ENCODE results near the gene CCDC68.

Gene CCDC68

DNA sequence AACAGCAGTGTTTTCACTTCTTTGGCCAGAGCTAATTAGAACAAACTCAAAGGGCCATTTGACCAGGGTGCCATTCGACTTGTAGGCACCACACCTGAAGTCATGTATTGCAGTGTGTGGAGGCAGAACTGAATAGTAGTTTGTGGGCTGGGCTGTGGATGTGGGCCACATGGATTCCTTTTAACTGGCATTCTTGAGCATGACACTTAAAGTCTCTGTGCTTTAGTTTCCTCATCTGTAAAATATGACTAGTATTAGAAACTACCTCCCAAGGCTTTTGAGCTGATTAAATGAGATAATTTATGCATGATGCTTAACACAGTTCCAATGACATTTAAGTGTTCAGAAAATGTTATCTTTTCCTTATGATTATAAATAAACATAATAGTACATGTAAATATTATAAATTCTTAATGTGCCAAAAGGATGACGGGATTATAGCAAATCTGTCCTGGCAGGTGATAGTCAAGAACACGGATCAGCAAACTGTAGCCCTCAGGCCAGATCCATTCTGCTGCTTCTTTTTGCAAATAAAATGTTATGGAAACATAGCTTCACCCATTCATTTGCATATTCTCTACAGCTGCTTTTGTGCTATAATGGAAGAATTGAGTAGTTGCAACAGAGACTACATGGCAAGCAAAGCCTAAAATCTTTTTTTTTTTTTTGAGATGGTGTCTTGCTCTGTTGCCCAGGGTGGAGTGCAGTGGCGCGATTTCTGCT lies 36.3 kb upstream of the CCDC68 start:
- DNase-seq, result no peak
- H3K9ac ChIP-seq (ENCODE audit: low read length), result no peak overlapping the region
- no peaks in the 10 kb centered on the region for H3K9me3 ChIP-seq (replicated peaks; ENCODE audit: insufficient read depth, low read length)
- H3K4me3 ChIP-seq (ENCODE audit: low read length), result no peak overlapping the region
- no peaks in the 10 kb centered on the region for H3F3A ChIP-seq (ENCODE audit: insufficient read depth, low read length)
- H3K36me3 ChIP-seq (replicated peaks; ENCODE audit: insufficient read depth, low read length), result no peaks in the 10 kb centered on the region
- H3K27me3 ChIP-seq (replicated peaks; ENCODE audit: insufficient read depth, low read length), result no peaks in the 10 kb centered on the region
- no peak overlapping the region for H3K27ac ChIP-seq (ENCODE audit: low read length)
- no peaks in the 10 kb centered on the region for H4K20me1 ChIP-seq (ENCODE audit: insufficient read depth, low read length)
- no peaks in the 10 kb centered on the region for H3K79me2 ChIP-seq (ENCODE audit: low read length)
- no peak overlapping the region for H3K4me2 ChIP-seq (ENCODE audit: low read depth, low read length)
- H3K4me1 ChIP-seq (ENCODE audit: low read length), result no peaks in the 10 kb centered on the region
- H3K9me2 ChIP-seq (replicated peaks; ENCODE audit: insufficient read depth, low read length), result no peaks in the 10 kb centered on the region
- no peak overlapping the region for H2AFZ ChIP-seq (ENCODE audit: low read length)
- TF ChIP-seq EZH2 (optimal IDR thresholded peaks at IDR 0.05; ENCODE audit: low read depth, low read length) (no peak), EZH2phosphoT487 (IDR thresholded peaks at IDR 0.05; ENCODE audit: low read length) (no peak)
- TF ChIP-seq, protein P1, sequence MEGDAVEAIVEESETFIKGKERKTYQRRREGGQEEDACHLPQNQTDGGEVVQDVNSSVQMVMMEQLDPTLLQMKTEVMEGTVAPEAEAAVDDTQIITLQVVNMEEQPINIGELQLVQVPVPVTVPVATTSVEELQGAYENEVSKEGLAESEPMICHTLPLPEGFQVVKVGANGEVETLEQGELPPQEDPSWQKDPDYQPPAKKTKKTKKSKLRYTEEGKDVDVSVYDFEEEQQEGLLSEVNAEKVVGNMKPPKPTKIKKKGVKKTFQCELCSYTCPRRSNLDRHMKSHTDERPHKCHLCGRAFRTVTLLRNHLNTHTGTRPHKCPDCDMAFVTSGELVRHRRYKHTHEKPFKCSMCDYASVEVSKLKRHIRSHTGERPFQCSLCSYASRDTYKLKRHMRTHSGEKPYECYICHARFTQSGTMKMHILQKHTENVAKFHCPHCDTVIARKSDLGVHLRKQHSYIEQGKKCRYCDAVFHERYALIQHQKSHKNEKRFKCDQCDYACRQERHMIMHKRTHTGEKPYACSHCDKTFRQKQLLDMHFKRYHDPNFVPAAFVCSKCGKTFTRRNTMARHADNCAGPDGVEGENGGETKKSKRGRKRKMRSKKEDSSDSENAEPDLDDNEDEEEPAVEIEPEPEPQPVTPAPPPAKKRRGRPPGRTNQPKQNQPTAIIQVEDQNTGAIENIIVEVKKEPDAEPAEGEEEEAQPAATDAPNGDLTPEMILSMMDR (IDR thresholded peaks at IDR 0.05; ENCODE audit: low read length), result no peak

GRCh38 chr18:54991981-54992380 lies 32.7 kb upstream of the CCDC68 start:
- Histone ChIP-seq H4K20me1 (ENCODE audit: insufficient read depth, low read length) (no peaks in the 10 kb centered on the region), H3K9ac (ENCODE audit: low read length) (no peak overlapping the region), H3K9me3 (replicated peaks; ENCODE audit: insufficient read depth, low read length) (no peaks in the 10 kb centered on the region), H3K9me2 (replicated peaks; ENCODE audit: insufficient read depth, low read length) (no peaks in the 10 kb centered on the region), H3K36me3 (replicated peaks; ENCODE audit: insufficient read depth, low read length) (no peaks in the 10 kb centered on the region), H3F3A (ENCODE audit: insufficient read depth, low read length) (no peaks in the 10 kb centered on the region), H2AFZ (ENCODE audit: low read length) (no peak overlapping the region), H3K27me3 (replicated peaks; ENCODE audit: insufficient read depth, low read length) (no peaks in the 10 kb centered on the region), H3K4me2 (ENCODE audit: low read depth, low read length) (no peak overlapping the region), H3K4me3 (ENCODE audit: low read length) (no peak overlapping the region), H3K4me1 (ENCODE audit: low read length) (no peaks in the 10 kb centered on the region), H3K79me2 (ENCODE audit: low read length) (no peaks in the 10 kb centered on the region), H3K27ac (ENCODE audit: low read length) (no peak overlapping the region)
- TF ChIP-seq EZH2phosphoT487 (IDR thresholded peaks at IDR 0.05; ENCODE audit: low read length) (no peak), EZH2 (optimal IDR thresholded peaks at IDR 0.05; ENCODE audit: low read depth, low read length) (no peak)
- TF ChIP-seq, protein P1 (IDR thresholded peaks at IDR 0.05; ENCODE audit: low read length), result no peak
- DNase-seq, result no peak

- Histone ChIP-seq H3K9me2 (replicated peaks; ENCODE audit: insufficient read depth, low read length) (no peaks in the 10 kb centered on the region), H3K4me1 (ENCODE audit: low read length) (no peaks in the 10 kb centered on the region), H3K27ac (ENCODE audit: low read length) (no peak overlapping the region), H3K36me3 (replicated peaks; ENCODE audit: insufficient read depth, low read length) (no peaks in the 10 kb centered on the region), H4K20me1 (ENCODE audit: insufficient read depth, low read length) (no peaks in the 10 kb centered on the region), H3K9ac (ENCODE audit: low read length) (no peak overlapping the region), H3K9me3 (replicated peaks; ENCODE audit: insufficient read depth, low read length) (no peaks in the 10 kb centered on the region), H3K79me2 (ENCODE audit: low read length) (no peaks in the 10 kb centered on the region), H3F3A (ENCODE audit: insufficient read depth, low read length) (no peaks in the 10 kb centered on the region), H3K4me2 (ENCODE audit: low read depth, low read length) (no peak overlapping the region), H2AFZ (ENCODE audit: low read length) (no peak overlapping the region), H3K4me3 (ENCODE audit: low read length) (no peak overlapping the region), H3K27me3 (replicated peaks; ENCODE audit: insufficient read depth, low read length) (no peaks in the 10 kb centered on the region)
- TF ChIP-seq EZH2phosphoT487 (IDR thresholded peaks at IDR 0.05; ENCODE audit: low read length), result no peak
- TF ChIP-seq, protein P1 (IDR thresholded peaks at IDR 0.05; ENCODE audit: low read length), result no peak
- TF ChIP-seq EZH2 (optimal IDR thresholded peaks at IDR 0.05; ENCODE audit: low read depth, low read length), result no peak
- no peak for DNase-seq
Measured at GRCh38 chr18:54984908-54985307, 25.6 kb upstream of the CCDC68 start.

Measured in MM.1S (cell line).